Cortex of kidney (tissue), 1 donor: ENCODE measurements around the gene MYCBPAP.

Experiments
- DNase-seq: peaks from one replicate; lab custom pipeline; 2025; lab: John Stamatoyannopoulos, UW

Gene MYCBPAP

DNA sequence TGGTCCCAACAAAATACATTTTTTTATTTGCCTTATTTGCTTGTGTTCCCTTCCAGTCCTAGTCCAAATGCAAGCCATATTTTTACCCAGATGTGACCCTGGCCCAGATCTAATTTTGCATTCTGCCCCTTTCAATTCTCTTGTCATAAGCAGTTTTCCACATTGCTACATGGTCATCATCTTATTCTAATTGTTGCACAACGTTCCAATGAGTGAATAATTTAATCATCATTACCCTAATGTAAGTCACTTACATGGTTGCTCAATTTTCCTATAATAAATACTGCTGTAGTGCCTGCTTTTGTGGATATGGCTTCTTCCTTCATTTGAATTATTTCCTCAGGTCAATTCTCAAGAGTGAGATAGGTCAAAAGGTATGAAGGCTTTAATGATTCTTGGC is 16.7 kb upstream of the MYCBPAP start:
- no peak for DNase-seq

DNA sequence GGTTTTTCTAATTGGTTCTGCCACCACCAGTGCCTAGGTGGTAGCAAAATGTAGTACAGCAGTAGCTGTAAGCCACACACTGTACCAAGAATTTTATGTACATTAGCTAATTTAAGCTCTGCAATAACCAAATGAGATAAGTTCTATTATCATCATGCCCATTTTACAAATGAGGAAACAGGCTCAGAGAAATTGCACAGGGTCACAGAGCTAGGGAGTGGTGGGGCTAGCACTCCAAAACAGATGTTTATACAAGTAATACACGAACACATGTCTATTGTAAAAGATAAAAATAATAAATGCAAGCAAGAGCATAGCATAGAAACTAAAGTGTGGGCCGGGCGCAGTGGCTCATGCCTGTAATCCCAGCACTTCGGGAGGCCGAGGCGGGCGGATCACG is 16.0 kb upstream of the MYCBPAP start:
- DNase-seq, result no peak

DNA sequence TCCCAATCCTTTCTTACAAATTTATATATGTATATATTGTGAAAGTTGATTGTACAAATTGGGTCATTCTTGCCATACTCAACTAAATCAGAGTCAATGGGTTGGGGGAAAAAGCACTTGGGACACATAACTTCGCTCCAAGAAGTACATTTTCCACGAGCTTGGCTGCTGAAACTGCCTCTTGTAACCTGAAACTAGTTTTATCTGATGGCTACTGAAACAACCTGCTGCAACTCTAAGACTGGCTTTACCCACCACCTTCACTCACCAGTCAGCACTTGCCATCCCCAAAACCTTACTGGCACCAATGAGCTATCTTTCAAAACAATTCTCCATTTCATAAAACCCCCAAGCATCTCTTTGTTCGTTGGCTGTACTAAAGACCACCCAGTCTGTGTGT is 14.5 kb upstream of the MYCBPAP start:
- DNase-seq, result no peak

DNA sequence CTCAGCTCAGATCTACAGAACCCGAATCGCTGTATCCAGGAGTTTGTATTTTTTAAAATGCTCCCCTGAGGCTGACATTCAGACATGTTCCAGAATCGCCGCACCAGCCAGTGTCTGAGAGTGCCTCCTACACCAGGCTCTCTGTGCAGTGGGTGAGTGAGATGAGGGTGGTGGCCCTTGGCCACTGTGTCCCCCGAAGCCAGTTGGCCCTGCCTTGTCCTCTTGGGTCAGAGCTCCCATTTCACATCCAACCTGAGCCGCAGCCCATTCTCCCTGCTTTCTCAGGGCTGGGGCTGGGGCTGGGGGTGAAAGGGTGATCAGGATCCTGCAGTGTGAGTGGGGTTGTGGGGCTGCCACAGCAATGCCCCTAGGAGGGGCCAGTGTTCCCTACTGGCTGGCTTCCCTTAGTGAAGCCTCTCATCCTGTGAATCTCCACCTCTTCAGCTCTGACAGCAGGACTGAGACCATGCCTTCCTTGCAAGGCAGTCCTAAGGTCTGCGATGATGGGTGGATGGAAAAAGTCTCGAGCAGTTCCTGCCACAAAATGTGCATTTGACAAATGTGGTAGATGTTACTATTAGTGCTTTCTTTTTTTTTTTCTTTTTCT is 12.9 kb upstream of the MYCBPAP start:
- no peak for DNase-seq

DNA sequence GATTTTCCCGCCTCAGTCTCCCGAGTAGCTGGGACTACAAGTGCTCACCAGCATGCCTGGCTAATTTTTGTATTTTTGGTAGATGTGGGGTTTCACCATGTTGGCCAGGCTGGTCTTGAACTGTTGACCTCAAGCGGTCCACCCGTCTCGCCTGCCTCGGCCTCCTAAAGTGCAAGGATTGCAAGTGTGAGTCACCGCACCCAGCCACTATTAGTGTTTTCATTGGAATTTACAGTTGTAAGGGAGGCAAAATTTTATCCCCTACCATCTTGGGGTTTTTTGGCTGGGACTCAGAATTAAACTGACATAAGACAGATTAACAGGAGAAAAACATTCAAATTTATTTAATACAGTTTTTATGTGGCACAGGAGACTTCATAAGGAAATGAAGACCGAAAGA is 12.3 kb upstream of the MYCBPAP start:
- no peak for DNase-seq

DNA sequence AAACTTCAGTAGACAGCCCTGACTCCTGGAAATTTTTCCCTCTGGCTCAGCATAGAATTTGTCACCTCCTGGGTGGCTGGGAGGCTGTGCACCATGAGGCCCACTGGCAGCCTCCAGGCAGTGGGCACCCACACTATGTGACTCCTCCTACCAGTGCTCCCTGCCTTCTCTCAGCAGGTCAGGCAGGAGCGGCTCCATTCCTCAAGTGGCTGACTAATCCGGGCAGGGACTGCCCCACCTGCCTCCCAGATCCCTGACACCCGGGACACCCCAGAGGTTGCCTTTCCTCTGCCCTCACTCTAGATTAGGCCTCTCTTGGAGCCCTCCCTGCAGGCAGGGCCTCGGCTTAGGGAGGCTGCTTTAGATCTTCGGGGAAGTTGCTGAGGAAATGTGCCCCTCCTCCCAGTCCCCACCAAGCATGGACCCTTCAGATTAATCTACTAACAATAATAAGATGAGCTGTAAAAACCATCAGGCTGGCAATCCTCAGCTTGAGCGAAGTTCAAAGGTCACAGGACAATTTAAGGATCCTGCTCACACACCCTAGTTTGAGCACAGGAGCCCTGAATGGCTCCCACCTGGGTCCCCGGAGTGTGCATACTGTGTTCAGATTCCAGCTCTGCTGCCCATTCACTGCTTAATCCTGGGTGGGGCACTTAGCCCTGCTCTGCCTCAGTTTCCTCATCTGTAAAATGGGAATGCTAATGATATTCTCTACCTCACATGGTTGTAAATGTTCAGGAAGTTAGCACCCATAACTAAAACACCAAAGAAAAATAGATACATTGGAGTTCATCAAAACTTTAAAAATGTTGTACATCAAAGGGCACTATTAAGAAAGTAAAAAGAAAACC is 10.0 kb upstream of the MYCBPAP start:
- DNase-seq, result no peak

DNA sequence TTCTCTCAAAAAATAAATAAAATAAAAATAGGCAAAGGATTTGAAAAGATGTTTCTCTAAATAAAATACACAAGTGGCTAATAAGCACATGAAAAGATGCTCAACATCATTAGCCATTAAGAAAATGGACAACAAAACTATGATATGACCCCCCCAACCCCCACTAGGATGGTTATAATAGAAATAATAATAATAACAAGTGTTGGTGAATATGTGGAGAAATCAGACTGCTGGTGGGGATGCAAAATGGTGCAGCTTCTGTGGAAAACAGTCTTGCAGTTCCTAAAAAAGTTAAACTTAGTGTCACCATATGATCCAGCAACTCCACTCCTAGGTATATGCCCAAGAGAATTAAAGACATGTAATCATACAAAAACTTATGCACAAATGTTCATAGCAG is 9.0 kb upstream of the MYCBPAP start:
- no peak for DNase-seq

DNA sequence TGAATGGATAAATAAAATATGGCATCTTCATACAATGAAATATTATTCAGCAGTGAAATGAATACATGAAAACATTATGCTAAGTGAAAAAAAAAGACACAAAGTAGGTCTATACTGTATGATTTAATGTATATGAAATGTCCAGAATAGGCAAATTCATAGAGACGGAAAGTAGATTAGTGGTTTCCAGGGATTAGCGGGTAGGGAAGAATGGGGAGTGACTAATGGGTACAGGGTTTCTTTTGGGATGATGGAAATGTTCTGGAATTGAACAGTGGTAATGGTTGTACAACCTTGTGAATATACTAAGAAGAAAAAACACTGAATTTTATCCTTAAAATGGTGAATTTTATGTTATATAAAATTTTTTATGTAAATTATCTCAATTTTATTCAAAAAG is 8.5 kb upstream of the MYCBPAP start:
- DNase-seq, result no peak

DNA sequence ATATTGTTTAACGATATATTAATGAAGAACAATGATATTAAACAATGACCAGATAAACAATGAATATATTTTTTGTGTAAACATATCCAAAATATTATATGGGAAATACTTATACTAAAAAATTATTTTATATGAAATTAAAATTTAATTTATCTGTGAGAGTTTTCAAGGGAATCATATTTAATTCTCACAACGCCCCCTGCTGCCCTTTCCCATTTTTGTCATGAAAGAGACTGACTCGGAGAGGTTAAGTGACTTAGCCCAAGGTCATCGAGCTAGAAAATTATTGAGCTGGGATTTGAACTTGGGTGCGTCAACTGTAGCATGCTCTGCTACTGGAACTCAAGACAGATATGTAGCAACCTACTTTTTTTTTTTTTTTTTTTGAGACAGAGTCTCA is 7.2 kb upstream of the MYCBPAP start:
- DNase-seq, result no peak

DNA sequence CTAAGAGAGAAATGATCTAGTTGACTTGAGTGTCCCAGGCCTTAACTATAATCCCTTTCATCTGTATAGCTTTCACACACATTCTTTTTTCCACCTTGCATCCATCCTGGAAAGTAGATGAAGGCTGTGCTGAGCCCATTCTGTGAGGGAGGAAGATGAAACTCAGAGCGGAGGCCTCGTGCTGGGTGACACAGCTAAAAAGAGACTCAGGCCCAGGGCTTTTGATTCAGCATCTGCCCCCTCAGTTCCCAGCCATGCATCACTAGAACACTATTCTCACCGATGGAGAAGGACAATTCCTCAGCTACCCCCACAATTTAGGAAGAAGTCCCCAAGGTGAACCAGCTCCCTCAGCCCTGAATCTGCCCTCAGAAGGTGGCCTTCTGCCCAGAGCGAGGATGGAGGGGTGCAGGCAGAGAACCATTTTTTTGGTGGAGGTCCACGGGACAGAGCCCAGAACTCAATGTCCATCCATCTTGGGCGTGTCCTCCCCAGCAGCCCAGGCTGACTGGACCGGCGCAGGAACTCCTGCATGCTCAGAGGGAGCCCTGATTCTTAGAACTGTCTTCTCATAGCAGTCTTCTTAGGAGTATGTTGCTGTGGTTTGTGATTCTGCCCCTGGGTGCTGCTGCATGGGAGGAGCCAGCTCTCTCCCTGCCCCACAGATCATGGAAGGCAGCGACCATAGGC is 5.8 kb upstream of the MYCBPAP start:
- DNase-seq, result no peak

DNA sequence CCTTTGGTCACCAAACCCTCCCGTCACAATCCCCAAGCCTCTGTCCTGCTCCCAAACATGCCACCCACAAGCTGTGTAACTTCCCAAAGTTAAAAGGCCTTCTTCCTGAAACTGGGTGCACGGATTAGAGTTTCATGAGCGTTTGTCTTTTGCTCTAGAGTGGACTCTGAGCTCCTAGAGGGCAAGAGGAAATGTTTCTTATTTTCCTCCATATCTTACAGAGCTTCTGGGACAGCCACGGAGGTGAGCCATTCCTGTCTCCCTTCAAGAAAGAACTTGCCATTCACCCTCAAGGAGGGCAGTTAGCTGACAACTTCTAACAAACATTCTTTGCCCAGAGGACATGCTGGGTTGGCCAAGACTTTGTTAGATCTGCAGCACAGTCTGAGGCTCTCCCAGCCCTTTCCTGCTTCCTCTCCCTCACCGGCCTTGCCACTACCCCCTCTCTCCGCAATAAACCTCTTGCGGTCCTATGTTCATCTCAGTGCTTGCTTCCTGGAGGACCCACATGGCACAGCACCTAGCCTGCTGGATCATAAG is 2.6 kb upstream of the MYCBPAP start:
- DNase-seq, result no peak

DNA sequence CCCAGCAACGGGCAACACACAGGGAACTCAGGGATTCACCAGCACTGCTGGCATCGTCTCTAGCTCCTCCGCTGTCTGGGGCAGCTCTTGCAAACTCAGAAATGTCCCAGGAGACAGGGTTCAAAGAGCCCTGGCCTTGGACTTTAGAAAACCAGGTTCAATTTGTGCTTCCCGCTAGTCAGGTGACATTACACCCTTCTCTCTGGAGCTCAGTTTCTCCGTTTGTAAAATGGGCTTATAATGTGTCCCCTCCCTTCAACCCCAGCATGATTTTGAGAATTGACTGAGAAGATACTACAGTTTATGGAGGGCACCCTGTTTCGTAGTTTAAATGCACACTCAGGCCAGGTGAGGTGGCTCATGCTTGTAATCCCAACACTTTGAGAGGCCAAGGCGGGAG is 1.9 kb upstream of the MYCBPAP start:
- no peak for DNase-seq

DNA sequence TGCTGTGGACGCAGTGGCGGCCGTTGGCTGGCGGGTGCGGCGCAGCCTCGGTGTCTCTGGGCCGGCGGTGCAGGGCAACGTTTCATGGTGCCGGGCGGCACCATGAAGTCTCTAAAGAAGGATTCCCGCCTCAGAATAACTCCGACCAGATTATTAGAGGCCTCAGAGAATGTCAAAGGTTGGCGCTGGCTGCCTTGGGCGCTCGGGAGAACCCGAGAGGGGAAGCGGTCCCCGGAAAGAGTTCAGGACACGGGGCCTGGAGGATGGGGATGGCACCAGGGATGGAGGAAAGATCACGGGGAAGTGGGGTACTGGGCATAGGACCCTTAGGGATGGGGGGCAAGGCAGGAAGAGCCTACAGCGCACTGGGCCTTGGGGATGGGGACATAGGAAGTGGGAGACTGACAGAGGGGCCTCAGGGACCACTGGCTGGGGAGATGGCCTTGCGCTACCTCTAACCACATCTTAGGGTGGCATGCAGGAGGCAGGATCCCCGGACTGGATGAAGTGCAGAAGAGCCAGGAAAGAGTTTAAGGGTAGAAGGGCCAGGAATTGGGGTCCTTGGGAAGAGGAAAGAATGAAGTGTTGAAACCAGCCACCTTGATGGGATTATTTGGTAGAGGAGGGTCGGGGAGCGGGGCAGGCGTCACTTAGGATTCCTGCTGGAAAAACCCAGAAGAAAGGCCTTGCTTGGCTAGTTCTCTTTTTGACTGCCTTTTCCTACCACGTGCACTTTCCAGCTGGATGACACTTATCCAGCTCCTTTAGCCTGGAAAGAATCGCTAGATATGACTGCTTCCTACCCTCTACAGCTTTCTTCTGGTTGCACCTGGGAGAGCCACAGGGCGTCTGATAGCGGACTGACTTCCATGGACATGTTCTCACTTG is 578 bp downstream of the MYCBPAP start:
- no peak for DNase-seq

DNA sequence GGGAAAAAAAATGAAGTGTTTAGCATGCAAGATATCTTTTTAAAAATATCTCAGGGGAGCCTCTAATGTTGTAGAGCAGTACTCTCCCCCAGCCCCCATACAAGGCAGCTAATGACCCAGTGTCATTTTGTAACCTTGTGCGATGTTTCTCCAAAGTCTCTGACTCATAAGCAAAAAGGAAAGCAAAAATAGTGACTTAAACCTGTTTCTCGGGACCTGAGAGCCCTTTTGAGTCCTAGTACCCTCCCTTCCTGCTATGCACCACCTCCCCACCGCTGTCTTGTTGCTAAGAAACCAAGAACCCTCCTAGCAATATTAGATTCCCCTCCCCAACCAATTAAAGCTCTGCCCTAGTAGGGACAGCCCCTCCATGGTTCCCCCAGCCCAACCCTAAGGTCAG is 2.8 kb downstream of the MYCBPAP start:
- DNase-seq, result no peak

DNA sequence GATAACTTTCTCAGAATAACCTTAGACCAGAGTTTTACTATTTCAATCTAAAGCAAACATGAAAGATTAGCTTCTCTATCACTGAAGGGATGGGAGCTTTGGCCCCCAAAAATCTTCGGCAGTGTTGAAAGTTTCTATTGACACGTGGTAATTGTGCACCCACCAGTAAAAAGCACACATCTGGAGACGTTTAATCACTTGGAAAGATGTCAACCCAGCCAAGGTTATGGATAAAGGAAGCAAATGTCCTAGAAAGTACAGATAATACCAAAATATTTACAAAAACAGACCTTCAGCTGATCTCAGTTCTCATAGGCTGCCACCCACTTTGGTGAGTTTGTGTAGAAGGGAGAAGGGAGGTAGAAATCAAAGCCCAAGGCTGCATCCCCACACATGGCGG is 5.3 kb downstream of the MYCBPAP start:
- DNase-seq, result no peak

DNA sequence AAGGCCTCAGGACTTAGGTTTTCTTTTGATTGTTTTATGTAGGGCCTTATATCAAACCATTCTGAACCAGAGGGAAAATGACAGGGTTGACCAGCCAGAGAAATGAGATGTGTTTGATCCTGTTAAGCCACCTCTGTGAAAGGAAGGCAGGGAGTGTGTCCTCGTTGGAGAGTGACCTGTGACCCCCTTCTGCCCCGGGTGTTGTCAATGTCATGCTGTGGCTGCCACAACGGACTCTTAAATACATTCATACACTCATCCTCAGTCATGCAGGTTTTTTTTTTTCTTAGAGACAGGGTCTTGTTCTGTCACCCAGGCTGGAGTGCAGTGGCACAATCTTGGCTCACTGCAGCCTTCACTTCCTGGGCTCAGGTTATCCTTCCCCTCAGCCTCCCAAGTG is 6.1 kb downstream of the MYCBPAP start:
- DNase-seq, result no peak

DNA sequence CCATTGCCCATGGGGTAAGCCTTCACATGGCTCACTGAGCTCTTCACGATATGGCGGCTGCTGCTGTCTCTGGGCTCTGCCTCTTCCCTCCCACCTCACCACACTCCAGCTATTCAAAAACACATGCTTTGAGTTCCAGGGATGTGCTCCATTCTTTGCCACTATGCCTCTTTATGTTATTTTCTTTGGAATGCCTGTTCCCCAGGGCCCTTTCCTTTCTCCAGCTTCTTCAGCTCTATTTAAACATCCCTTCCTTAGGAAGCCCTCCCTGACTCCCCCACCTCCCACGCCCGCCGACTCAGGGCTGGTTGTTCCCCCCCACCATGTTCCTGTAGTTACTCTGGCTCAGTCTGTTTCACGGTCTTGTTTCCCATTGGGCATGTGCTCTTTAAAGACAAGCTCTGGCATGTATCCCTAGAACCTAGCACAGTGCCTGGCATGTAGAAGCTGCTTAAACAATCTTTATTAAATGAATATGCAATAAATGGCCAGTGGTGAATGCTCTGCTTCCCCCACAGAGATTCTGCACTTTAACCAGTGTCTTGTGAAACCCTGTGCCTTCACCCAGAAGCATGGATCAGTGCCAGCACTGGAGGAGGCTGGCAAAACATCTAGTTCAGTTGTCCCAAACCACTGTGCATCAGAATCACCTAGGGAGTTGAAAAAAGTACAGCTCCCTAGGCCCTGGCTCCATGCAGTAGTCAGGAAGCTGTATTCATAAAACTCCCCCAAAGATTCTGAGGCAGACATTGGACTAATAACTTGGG is 6.9 kb downstream of the MYCBPAP start:
- no peak for DNase-seq

DNA sequence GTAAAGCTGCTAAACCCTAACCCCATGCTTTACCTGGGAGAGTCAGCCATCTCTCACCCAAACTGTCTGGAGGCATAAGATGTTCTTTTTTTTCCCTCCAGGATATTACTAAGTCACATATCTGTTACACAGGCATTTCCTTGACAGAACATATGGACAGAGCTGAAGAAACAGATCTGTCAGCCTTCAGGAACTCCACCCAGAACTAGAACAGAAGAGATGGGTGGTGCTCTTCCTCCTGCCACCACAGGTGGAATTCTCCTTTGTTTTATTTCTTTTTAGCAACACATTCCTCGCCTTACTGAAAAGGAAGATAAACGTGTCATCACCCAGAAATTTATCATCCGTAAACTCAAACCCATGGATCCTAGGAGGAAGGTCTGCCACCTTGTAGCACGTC is 8.8 kb downstream of the MYCBPAP start:
- no peak for DNase-seq

DNA sequence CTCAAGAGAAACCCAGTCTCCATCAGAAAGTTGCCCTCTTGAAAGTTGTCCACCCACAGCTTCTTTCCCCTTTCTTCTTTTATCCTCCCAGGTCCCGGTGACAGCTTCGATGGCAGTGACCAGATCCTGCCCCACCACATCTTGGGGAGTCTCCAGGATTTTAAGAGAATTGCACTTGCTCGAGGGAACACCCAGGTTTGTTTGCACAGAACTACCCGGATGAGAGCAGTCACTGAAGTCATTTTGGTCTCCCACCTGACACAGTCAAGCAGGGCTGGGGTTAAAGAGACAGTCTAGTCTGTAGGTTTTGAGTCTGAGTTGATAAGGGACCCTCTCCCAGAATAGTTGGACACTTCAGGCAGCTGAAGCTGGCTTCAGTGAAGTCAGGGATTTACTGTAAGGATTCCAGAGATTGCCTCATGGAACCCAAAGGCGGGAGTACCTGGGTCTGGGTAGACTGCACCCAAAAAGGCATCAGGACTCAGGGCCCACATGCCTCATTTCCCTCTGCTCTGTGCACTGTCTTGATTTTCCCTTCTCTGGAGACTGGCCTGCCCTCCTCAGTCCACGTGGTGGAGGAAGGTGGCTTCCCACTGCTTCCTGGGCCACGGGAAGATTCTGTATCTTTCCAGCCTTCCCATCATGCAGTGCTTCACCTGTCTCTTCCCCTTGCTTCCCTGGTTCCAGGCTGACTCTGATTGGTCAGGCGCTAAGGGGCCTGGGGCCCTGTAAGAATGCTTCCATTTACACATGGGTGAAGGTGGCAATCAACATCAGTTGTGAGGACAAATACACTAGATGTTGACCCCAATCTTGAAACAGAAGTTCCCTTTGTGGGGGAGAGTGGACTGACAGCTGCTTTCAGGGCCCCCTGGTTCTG is 9.5 kb downstream of the MYCBPAP start:
- no peak for DNase-seq

DNA sequence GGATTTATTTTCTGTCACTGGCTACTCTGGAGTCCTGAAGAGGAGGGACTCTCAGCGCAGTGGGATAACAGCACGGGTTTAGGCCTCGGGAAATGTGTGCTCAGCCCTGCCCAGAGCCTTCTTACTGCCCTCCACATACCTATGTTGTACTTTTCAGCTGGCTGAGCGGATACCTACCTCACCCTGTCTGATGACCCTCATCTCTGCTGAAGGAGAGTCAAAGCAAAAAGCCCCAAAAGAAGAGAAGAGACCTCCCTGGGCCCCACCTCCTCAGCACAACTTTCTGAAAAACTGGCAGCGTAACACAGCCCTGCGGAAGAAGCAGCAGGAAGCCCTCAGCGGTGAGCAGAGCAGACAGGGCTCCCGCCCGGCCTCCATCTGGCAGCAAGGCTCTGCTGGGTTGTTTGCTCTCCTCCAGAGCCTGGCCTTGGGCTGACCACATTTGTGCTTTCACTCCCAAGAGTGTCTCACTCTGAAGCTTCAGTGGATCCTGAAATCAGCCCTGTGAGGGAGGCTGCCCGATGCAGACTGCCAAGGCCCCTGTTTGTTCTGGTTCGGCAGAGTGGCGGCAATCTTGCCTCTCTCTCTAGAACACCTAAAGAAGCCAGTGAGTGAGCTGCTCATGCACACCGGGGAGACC is 10.3 kb downstream of the MYCBPAP start:
- DNase-seq, result no peak
